ENCODE measurements around the gene RLBP1. TPM values are rescaled to one million over a fixed set of nuclear protein-coding genes. Genes with fewer than 3 reads are reported as not detected.

The RLBP1 gene
- total RNA-seq, 6 experiments from 2014 or later: not detected

GRCh38 chr15:89218531-89218930 is 2.8 kb downstream of the RLBP1 start:
- H3K4me1 ChIP-seq: no peaks in the 10 kb centered on the region
- no peak for TF ChIP-seq POLR2A (IDR thresholded peaks at IDR 0.05)
- DNase-seq (no peak), ATAC-seq (no peak)
- H3K4me3 ChIP-seq: no peak overlapping the region
- H3K27ac ChIP-seq: no peak overlapping the region
- WGBS (ENCODE audit: insufficient coverage, low coverage, low lambda C conversion rate, missing lambda C conversion rate): 84% methylated on average over 2 of the region's 8 CpGs
- intact Hi-C loops (cut with DNase I): no loop called here
- H3K27me3 ChIP-seq: no peaks in the 10 kb centered on the region
- H3K36me3 ChIP-seq: no peaks in the 10 kb centered on the region
- H3K9me3 ChIP-seq: no peaks in the 10 kb centered on the region

GRCh38 chr15:89217686-89218376 is 3.5 kb downstream of the RLBP1 start:
- 50% methylated on average over 3 of the region's 6 CpGs for WGBS (ENCODE audit: insufficient coverage, low coverage, low lambda C conversion rate, missing lambda C conversion rate)
- no peak for ATAC-seq
- DNase-seq: peak in 1 of 3 donors; percentile 10
- no peaks in the 10 kb centered on the region for H3K36me3 ChIP-seq
- no peaks in the 10 kb centered on the region for H3K9me3 ChIP-seq
- no peaks in the 10 kb centered on the region for H3K27me3 ChIP-seq
- no peak overlapping the region for H3K4me3 ChIP-seq
- no peak for TF ChIP-seq POLR2A (IDR thresholded peaks at IDR 0.05)
- no peak for TF ChIP-seq CTCF (IDR thresholded peaks at IDR 0.05)
- no peak overlapping the region for H3K27ac ChIP-seq
- intact Hi-C loops (cut with DNase I): no loop called here
- H3K4me1 ChIP-seq: no peaks in the 10 kb centered on the region

GRCh38 chr15:89217031-89217430 is 4.3 kb downstream of the RLBP1 start:
- WGBS (ENCODE audit: insufficient coverage, low coverage, low lambda C conversion rate, missing lambda C conversion rate): 81% methylated on average over 9 of the region's 20 CpGs
- Histone ChIP-seq H3K36me3 (no peaks in the 10 kb centered on the region), H3K4me3 (no peak overlapping the region), H3K9me3 (no peaks in the 10 kb centered on the region), H3K27ac (no peak overlapping the region), H3K4me1 (no peaks in the 10 kb centered on the region), H3K27me3 (no peaks in the 10 kb centered on the region)
- ATAC-seq: no peak
- DNase-seq: peak in 1 of 3 donors; percentile 28
- TF ChIP-seq POLR2A (IDR thresholded peaks at IDR 0.05): no peak
- no peak for TF ChIP-seq CTCF (IDR thresholded peaks at IDR 0.05)
- intact Hi-C loops (cut with DNase I): no loop called here

- Histone ChIP-seq H3K36me3 (no peaks in the 10 kb centered on the region), H3K4me3 (no peak overlapping the region), H3K9me3 (no peaks in the 10 kb centered on the region), H3K27ac (no peak overlapping the region), H3K4me1 (no peaks in the 10 kb centered on the region), H3K27me3 (no peaks in the 10 kb centered on the region)
- TF ChIP-seq CTCF (IDR thresholded peaks at IDR 0.05): no peak
- TF ChIP-seq POLR2A (IDR thresholded peaks at IDR 0.05): no peak
- intact Hi-C loops (cut with DNase I): no loop called here
- no peak for ATAC-seq
- 71% methylated on average over 2 of the region's 2 CpGs for WGBS (ENCODE audit: insufficient coverage, low coverage, low lambda C conversion rate, missing lambda C conversion rate)
- no peak for DNase-seq
Observed at GRCh38 chr15:89215627-89216026, 5.8 kb downstream of the RLBP1 start.

- DNase-seq (no peak), ATAC-seq (no peak)
- no peak overlapping the region for H3K4me3 ChIP-seq
- H3K4me1 ChIP-seq: peaks cover 0 to 4% (median 0%) of the 10 kb centered on the region in 4 donors
- H3K27ac ChIP-seq: no peak overlapping the region
- TF ChIP-seq POLR2A (IDR thresholded peaks at IDR 0.05) (no peak), CTCF (IDR thresholded peaks at IDR 0.05) (no peak)
- WGBS (ENCODE audit: insufficient coverage, low coverage, low lambda C conversion rate, missing lambda C conversion rate): 70% methylated on average over 2 of the region's 5 CpGs
- H3K36me3 ChIP-seq: no peaks in the 10 kb centered on the region
- no peaks in the 10 kb centered on the region for H3K27me3 ChIP-seq
- intact Hi-C loops (cut with DNase I): no loop called here
- no peaks in the 10 kb centered on the region for H3K9me3 ChIP-seq
Observed at GRCh38 chr15:89211678-89212170, 9.7 kb downstream of the RLBP1 start.

Data from right lobe of liver (tissue), 6 donors.